Neural progenitor cell (in vitro differentiated cells): ENCODE results near the gene FRY. TPM values are rescaled to one million over a fixed set of nuclear protein-coding genes. Genes with fewer than 3 reads are reported as not detected.

Experiments
- DNase-seq: peaks from one replicate; pipeline ENCODE4 v3.0.0-alpha.2; 2016; ENCODE audit warnings: low spot score
- H2AFZ ChIP-seq: fragments of 200-600 bp; sonication (generic); replicated peaks from 2 replicates; pipeline ENCODE4 v1.6.1; 2016; ENCODE audit warnings: antibody characterized with exemption
- H3F3A ChIP-seq: fragments of 200-600 bp; sonication (generic); 2 replicates; pipeline ENCODE4 v1.6.1; 2016; ENCODE audit warnings: antibody characterized with exemption, low read depth
- H3K27ac ChIP-seq: fragments of 200-600 bp; sonication (generic); 2 replicates; pipeline ENCODE4 v1.5.1; 2016; ENCODE audit warnings: mild to moderate bottlenecking
- H3K27me3 ChIP-seq: fragments of 200-600 bp; sonication (generic); 2 replicates; pipeline ENCODE4 v1.6.1; 2016; ENCODE audit warnings: mild to moderate bottlenecking, moderate library complexity
- H3K36me3 ChIP-seq: fragments of 200-600 bp; sonication (generic); 2 replicates; pipeline ENCODE4 v1.5.1; 2016
- H3K4me1 ChIP-seq: fragments of 200-600 bp; sonication (generic); 2 replicates; pipeline ENCODE4 v1.6.1; 2016; ENCODE audit warnings: mixed run types
- H3K4me2 ChIP-seq: fragments of 200-600 bp; sonication (generic); 2 replicates; pipeline ENCODE4 v1.6.1; 2016
- H3K4me3 ChIP-seq: fragments of 200-600 bp; sonication (generic); 2 replicates; pipeline ENCODE4 v1.5.1; 2016
- H3K79me2 ChIP-seq: fragments of 200-600 bp; sonication (generic); 2 replicates; pipeline ENCODE4 v1.6.1; 2016; ENCODE audit warnings: low read depth
- H3K9ac ChIP-seq: fragments of 200-600 bp; sonication (generic); 2 replicates; pipeline ENCODE4 v1.6.1; 2016
- H3K9me3 ChIP-seq: fragments of 200-600 bp; sonication (generic); 2 replicates; pipeline ENCODE4 v1.5.1; 2016; ENCODE audit warnings: low read depth
- H4K20me1 ChIP-seq: fragments of 200-600 bp; sonication (generic); 2 replicates; pipeline ENCODE4 v1.6.1; 2016; ENCODE audit warnings: low read depth
- H3K27ac Mint-ChIP-seq: 3 replicates; pipeline ENCODE4 v1.8.0; 2021; ENCODE audit warnings: mixed read lengths
- H3K27me3 Mint-ChIP-seq: 2 replicates; pipeline ENCODE4 v1.8.0; 2022; ENCODE audit warnings: low read depth, mild to moderate bottlenecking, inconsistent platforms, moderate library complexity, mixed read lengths; ENCODE audit not compliant: insufficient read depth
- H3K36me3 Mint-ChIP-seq: 3 replicates; pipeline ENCODE4 v1.8.0; 2021; ENCODE audit warnings: mixed read lengths
- H3K4me1 Mint-ChIP-seq: 3 replicates; pipeline ENCODE4 v1.8.0; 2021; ENCODE audit warnings: mixed read lengths
- H3K4me3 Mint-ChIP-seq: 3 replicates; pipeline ENCODE4 v1.8.0; 2021; ENCODE audit warnings: mild to moderate bottlenecking, moderate library complexity, mixed read lengths
- H3K9me3 Mint-ChIP-seq: 3 replicates; pipeline ENCODE4 v1.8.0; 2020; ENCODE audit warnings: mixed read lengths
- EZH2 ChIP-seq: fragments of 200-600 bp; sonication (generic); IDR thresholded peaks from 2 replicates; pipeline ENCODE4 v1.6.1; 2017; ENCODE audit warnings: antibody characterized with exemption, mild to moderate bottlenecking, moderate library complexity
- EZH2phosphoT487 ChIP-seq: fragments of 200-600 bp; sonication (generic); IDR thresholded peaks from 2 replicates; pipeline ENCODE4 v1.6.1; 2017; ENCODE audit warnings: antibody characterized with exemption
- total RNA-seq: library from RNA; depleted of rRNA; stranded (reverse); fragments of >200 nt; gene quantifications from 2 replicates; pipeline ENCODE4 v1.2.3, GENCODE V29; 2015; ENCODE audit warnings: low replicate concordance
- TF ChIP-seq, protein P1 (sequence below): fragments of 200-600 bp; sonication (generic); IDR thresholded peaks from 2 replicates; pipeline ENCODE4 v1.5.1; 2017; ENCODE audit warnings: antibody characterized with exemption, mild to moderate bottlenecking

The FRY gene
- total RNA-seq, 1 donor from 2014 or later: 12.6 TPM

DNA sequence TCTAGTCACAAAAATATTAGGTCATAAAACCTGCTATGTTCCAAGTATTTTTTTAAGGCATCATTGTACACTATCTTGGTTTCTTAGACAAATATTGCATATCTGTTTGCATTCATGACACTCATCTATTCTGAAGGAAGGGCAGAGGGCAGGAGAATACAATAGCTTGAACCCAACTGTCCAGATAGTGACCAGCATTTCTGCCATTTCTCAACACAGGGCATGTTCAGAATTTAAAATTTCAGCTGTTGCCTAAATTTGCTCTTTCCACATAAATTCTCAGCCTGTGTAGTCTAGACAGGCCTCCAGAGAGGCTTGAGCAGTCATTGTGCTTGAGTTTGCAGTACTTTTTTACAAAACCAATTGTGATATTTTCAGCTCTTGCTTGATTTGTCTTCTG is 164.1 kb downstream of the FRY start:
- Mint-ChIP-seq H3K27me3 (no peaks in the 10 kb centered on the region), H3K4me1 (no peaks in the 10 kb centered on the region)

DNA sequence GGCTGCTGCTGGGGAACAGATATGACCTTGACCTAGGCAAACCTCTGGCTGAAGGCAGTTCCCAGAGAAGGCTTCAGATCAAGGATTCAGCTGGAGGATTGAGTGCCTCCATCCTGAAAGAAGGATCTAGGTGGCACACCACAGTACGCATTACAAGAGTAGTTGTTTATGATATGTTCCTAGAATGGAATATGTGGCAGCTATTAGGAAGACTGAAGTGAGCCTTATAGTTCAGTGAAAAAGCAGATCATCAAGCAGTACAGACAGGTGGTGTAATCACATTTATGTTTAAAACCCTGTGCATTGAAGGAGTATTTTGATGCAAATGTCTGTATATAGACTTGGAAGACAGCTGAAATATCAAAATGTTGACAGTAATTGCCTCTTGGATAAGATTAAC is 167.6 kb downstream of the FRY start:
- no peaks in the 10 kb centered on the region for H3K79me2 ChIP-seq

More for the DNA sequence above, 164.1 kb downstream of the FRY start:
- no peak for DNase-seq
- Histone ChIP-seq H3K27ac (no peak overlapping the region), H3K9me3 (no peaks in the 10 kb centered on the region), H3K9ac (no peak overlapping the region), H3K27me3 (no peaks in the 10 kb centered on the region), H3K4me2 (no peak overlapping the region), H3F3A (no peaks in the 10 kb centered on the region), H2AFZ (no peak overlapping the region), H3K36me3 (no peaks in the 10 kb centered on the region), H3K4me1 (no peaks in the 10 kb centered on the region), H4K20me1 (no peaks in the 10 kb centered on the region), H3K4me3 (no peak overlapping the region), H3K79me2 (no peaks in the 10 kb centered on the region)
- Mint-ChIP-seq H3K36me3 (no peaks in the 10 kb centered on the region), H3K4me3 (no peak overlapping the region), H3K27ac (no peak overlapping the region), H3K9me3 (no peaks in the 10 kb centered on the region)
- TF ChIP-seq, protein P1, sequence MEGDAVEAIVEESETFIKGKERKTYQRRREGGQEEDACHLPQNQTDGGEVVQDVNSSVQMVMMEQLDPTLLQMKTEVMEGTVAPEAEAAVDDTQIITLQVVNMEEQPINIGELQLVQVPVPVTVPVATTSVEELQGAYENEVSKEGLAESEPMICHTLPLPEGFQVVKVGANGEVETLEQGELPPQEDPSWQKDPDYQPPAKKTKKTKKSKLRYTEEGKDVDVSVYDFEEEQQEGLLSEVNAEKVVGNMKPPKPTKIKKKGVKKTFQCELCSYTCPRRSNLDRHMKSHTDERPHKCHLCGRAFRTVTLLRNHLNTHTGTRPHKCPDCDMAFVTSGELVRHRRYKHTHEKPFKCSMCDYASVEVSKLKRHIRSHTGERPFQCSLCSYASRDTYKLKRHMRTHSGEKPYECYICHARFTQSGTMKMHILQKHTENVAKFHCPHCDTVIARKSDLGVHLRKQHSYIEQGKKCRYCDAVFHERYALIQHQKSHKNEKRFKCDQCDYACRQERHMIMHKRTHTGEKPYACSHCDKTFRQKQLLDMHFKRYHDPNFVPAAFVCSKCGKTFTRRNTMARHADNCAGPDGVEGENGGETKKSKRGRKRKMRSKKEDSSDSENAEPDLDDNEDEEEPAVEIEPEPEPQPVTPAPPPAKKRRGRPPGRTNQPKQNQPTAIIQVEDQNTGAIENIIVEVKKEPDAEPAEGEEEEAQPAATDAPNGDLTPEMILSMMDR: no peak
- TF ChIP-seq EZH2 (no peak), EZH2phosphoT487 (no peak)

DNA sequence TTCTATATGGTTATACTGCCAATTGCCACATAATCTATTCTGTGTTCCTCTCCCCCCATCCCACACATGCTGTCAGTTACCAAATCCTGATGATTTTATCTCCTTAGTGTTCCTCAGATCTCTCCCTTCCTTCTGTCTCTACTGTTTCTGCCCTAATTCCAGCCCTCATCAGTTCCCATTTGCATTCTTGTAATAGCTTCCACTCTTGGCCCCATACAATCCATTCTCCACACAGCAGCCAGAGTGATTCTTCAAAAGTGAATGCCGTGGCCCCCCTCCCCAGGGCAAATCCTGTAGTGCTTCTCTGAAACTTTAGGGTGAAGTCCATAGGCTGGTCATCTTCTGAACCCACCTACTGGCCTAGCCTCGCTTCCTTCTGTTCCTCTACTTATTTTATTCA is 169.2 kb downstream of the FRY start:
- Histone ChIP-seq H3K4me1 (peaks cover 5% of the 10 kb centered on the region), H3K9me3 (no peaks in the 10 kb centered on the region), H3K4me2 (no peak overlapping the region), H3K79me2 (no peaks in the 10 kb centered on the region), H3K4me3 (no peak overlapping the region), H3K27ac (no peak overlapping the region), H4K20me1 (no peaks in the 10 kb centered on the region), H3K36me3 (no peaks in the 10 kb centered on the region), H3K27me3 (no peaks in the 10 kb centered on the region), H3K9ac (no peak overlapping the region), H3F3A (no peaks in the 10 kb centered on the region), H2AFZ (no peak overlapping the region)
- TF ChIP-seq EZH2: no peak
- TF ChIP-seq EZH2phosphoT487: no peak
- TF ChIP-seq, protein P1: no peak
- Mint-ChIP-seq H3K4me3 (no peak overlapping the region), H3K27ac (no peak overlapping the region), H3K4me1 (peaks cover 2% of the 10 kb centered on the region), H3K36me3 (no peaks in the 10 kb centered on the region), H3K27me3 (no peaks in the 10 kb centered on the region), H3K9me3 (no peaks in the 10 kb centered on the region)
- DNase-seq: no peak

More for the DNA sequence above, 167.6 kb downstream of the FRY start:
- TF ChIP-seq, protein P1: no peak
- TF ChIP-seq EZH2phosphoT487 (no peak), EZH2 (no peak)
- no peaks in the 10 kb centered on the region for H3K36me3 ChIP-seq
- Mint-ChIP-seq H3K27me3 (no peaks in the 10 kb centered on the region), H3K4me3 (no peak overlapping the region), H3K9me3 (no peaks in the 10 kb centered on the region), H3K36me3 (no peaks in the 10 kb centered on the region), H3K27ac (no peak overlapping the region), H3K4me1 (no peaks in the 10 kb centered on the region)
- H3K4me3 ChIP-seq: no peak overlapping the region
- no peak overlapping the region for H2AFZ ChIP-seq
- no peak overlapping the region for H3K9ac ChIP-seq
- no peaks in the 10 kb centered on the region for H3K9me3 ChIP-seq
- no peak overlapping the region for H3K27ac ChIP-seq
- H3F3A ChIP-seq: no peaks in the 10 kb centered on the region
- no peaks in the 10 kb centered on the region for H3K4me1 ChIP-seq
- no peak for DNase-seq
- no peak overlapping the region for H3K4me2 ChIP-seq
- no peaks in the 10 kb centered on the region for H4K20me1 ChIP-seq
- no peaks in the 10 kb centered on the region for H3K27me3 ChIP-seq
